ENCODE measurements around the gene DEPDC1B. TPM values are rescaled to one million over a fixed set of nuclear protein-coding genes. Genes with fewer than 3 reads are reported as not detected.

Gene DEPDC1B
- total RNA-seq, 2 experiments from 2014 or later = 0.39 to 0.60 TPM

DNA sequence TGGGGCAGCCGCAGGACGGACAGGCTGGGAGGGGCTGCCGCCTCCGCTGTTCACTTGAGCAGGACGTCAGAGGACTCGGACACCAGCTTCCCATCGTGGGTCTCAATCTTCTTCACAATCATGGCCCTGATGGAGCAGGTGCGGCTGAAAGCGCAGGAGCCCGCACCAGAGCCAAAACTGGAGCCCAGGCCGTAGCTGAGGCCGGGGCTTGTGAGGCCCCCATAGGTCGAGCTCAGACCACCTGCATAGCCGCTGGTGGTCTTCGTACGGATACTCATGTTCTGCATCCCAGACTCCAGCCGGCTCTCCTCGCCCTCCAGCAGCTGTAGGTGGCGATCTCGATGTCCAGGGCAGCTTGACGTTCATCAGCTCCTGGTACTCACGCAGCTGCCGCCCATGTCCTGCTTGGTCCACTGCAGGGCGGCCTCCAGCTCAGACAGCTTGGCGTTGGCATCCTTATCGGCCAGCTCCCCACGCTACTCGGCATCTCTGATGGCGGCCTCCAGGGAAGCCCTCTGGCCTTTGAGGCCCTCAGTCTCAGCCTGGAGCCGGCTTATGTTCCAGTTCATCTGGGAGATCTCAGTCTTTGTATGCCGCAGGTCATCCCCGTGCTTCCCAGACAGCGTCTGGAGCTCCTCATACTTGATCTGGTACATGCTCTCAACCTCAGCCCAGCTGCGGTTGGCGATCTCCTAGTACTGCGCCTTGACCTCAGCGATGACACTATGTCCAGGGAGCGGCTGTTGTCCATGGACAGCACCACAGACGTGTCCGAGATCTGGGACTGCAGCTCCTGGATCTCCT, 43.7 kb upstream of the DEPDC1B start:
- H3K27me3 ChIP-seq (ENCODE audit: control insufficient read depth in 1 of 2, insufficient read depth in 2 of 2, low read length in 2 of 2) = no peaks in the 10 kb centered on the region
- no peak for ATAC-seq (ENCODE audit: poor library complexity)
- H3K9me3 Mint-ChIP-seq = peaks cover 10% of the 10 kb centered on the region
- TF ChIP-seq, protein P1, sequence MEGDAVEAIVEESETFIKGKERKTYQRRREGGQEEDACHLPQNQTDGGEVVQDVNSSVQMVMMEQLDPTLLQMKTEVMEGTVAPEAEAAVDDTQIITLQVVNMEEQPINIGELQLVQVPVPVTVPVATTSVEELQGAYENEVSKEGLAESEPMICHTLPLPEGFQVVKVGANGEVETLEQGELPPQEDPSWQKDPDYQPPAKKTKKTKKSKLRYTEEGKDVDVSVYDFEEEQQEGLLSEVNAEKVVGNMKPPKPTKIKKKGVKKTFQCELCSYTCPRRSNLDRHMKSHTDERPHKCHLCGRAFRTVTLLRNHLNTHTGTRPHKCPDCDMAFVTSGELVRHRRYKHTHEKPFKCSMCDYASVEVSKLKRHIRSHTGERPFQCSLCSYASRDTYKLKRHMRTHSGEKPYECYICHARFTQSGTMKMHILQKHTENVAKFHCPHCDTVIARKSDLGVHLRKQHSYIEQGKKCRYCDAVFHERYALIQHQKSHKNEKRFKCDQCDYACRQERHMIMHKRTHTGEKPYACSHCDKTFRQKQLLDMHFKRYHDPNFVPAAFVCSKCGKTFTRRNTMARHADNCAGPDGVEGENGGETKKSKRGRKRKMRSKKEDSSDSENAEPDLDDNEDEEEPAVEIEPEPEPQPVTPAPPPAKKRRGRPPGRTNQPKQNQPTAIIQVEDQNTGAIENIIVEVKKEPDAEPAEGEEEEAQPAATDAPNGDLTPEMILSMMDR (IDR thresholded peaks at IDR 0.05) = no peak
- H3K4me1 Mint-ChIP-seq (ENCODE audit: low read depth) = no peaks in the 10 kb centered on the region
- H3K27ac ChIP-seq (ENCODE audit: low read depth in 1 of 2, low read length in 2 of 2) = no peak overlapping the region
- intact Hi-C loops (cut with DNase I, micrococcal nuclease) = no loop called here
- H3K4me3 ChIP-seq (ENCODE audit: low read length) = no peak overlapping the region
- ChIA-PET CTCF (interaction anchor here (0.5 kb wide), 1 partner anchor 392 kb away, joined by 3 read pairs; no protein-coding TSS in a partner anchor), POLR2A (no interaction called here)
- DNase-seq = no peak
- no peaks in the 10 kb centered on the region for H3K4me1 ChIP-seq (ENCODE audit: insufficient read depth, low read length)
- peaks cover 0 to 25% of the 10 kb centered on the region in 2 experiments for H3K9me3 ChIP-seq (ENCODE audit: control insufficient read depth in 1 of 2, insufficient read depth in 1 of 2, low read length in 2 of 2)
- H3K27me3 Mint-ChIP-seq = no peaks in the 10 kb centered on the region
- no peaks in the 10 kb centered on the region for H3K36me3 ChIP-seq (ENCODE audit: insufficient read depth, low read length)
- no peaks in the 10 kb centered on the region for H3K36me3 Mint-ChIP-seq (ENCODE audit: low read depth)
- no peak overlapping the region for H3K4me3 Mint-ChIP-seq
- H3K27ac Mint-ChIP-seq = no peak overlapping the region

DNA sequence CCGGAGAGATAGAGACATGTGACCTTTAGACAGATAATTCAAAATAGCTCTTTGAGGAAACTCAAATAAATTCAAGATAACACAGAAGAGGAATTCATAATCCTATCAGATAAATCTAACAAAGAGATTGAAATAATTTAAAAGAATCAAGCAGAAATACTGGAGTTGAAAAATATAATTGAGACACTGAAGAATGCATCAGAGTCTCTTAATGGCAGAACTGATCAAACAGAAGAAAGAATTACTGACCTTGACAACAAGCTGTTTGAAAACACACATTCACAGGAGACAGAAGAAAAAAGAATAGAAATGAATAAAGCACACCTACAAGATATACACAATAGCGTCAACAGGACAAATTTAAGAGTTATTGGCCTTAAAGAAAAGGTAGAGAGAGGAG, 40.4 kb upstream of the DEPDC1B start:
- Histone ChIP-seq H3K9me3 (ENCODE audit: control insufficient read depth in 1 of 2, insufficient read depth in 1 of 2, low read length in 2 of 2) (peaks cover 0 to 29% of the 10 kb centered on the region in 2 experiments), H3K4me1 (ENCODE audit: insufficient read depth, low read length) (no peaks in the 10 kb centered on the region), H3K4me3 (ENCODE audit: low read length) (no peak overlapping the region), H3K36me3 (ENCODE audit: insufficient read depth, low read length) (no peaks in the 10 kb centered on the region), H3K27me3 (ENCODE audit: control insufficient read depth in 1 of 2, insufficient read depth in 2 of 2, low read length in 2 of 2) (no peaks in the 10 kb centered on the region), H3K27ac (ENCODE audit: low read depth in 1 of 2, low read length in 2 of 2) (no peak overlapping the region)
- Mint-ChIP-seq H3K9me3 (peaks cover 10% of the 10 kb centered on the region), H3K4me3 (no peak overlapping the region), H3K4me1 (ENCODE audit: low read depth) (no peaks in the 10 kb centered on the region), H3K27ac (no peak overlapping the region), H3K36me3 (ENCODE audit: low read depth) (no peaks in the 10 kb centered on the region), H3K27me3 (no peaks in the 10 kb centered on the region)
- CTCF ChIA-PET = no interaction called here
- POLR2A ChIA-PET = no interaction called here
- DNase-seq = no peak
- intact Hi-C loops (cut with DNase I, micrococcal nuclease) = no loop called here
- no peak for ATAC-seq (ENCODE audit: poor library complexity)
- TF ChIP-seq, protein P1 (IDR thresholded peaks at IDR 0.05) = no peak

DNA sequence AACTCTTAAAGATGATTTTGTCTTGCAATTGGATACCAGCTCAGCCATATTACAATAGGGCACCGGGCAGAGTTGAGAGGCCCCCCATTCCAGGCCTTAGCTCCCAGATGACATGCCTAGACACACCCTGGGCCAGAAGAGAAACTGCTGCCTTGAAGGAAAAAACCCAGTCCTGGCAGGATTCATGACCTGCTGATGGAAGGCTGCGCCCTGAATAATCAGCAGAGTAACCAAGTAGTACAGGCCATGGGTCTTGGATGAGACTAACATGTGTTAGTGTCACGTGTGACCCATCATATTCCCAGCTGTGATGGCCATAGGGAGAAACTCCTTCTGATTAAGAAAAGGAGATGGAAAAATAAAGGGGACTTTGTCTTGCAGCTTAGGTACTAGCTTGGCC, 39.0 kb upstream of the DEPDC1B start:
- Mint-ChIP-seq H3K4me1 (ENCODE audit: low read depth) (no peaks in the 10 kb centered on the region), H3K4me3 (no peak overlapping the region), H3K9me3 (peaks cover 10% of the 10 kb centered on the region), H3K36me3 (ENCODE audit: low read depth) (no peaks in the 10 kb centered on the region), H3K27me3 (no peaks in the 10 kb centered on the region), H3K27ac (no peak overlapping the region)
- ChIA-PET POLR2A (no interaction called here), CTCF (no interaction called here)
- Histone ChIP-seq H3K27me3 (ENCODE audit: control insufficient read depth in 1 of 2, insufficient read depth in 2 of 2, low read length in 2 of 2) (no peaks in the 10 kb centered on the region), H3K4me3 (ENCODE audit: low read length) (no peak overlapping the region), H3K27ac (ENCODE audit: low read depth in 1 of 2, low read length in 2 of 2) (no peak overlapping the region), H3K4me1 (ENCODE audit: insufficient read depth, low read length) (no peaks in the 10 kb centered on the region), H3K9me3 (ENCODE audit: control insufficient read depth in 1 of 2, insufficient read depth in 1 of 2, low read length in 2 of 2) (peaks cover 0 to 28% of the 10 kb centered on the region in 2 experiments), H3K36me3 (ENCODE audit: insufficient read depth, low read length) (no peaks in the 10 kb centered on the region)
- TF ChIP-seq, protein P1 (IDR thresholded peaks at IDR 0.05) = no peak
- intact Hi-C loops (cut with DNase I, micrococcal nuclease) = no loop called here
- DNase-seq (no peak), ATAC-seq (ENCODE audit: poor library complexity) (no peak)
